ENCODE measurements around the gene FHAD1. TPM values are rescaled to one million over a fixed set of nuclear protein-coding genes. Genes with fewer than 3 reads are reported as not detected.

The FHAD1 gene
- total RNA-seq, 1 donor from 2014 or later: not detected

GRCh38 chr1:15390667-15391066 lies 143.6 kb downstream of the FHAD1 start:
- no peak for DNase-seq (ENCODE audit: low spot score)
- TF ChIP-seq CTCF (IDR thresholded peaks at IDR 0.05): peak; percentile 8
- Mint-ChIP-seq H3K27me3 (ENCODE audit: low read depth) (peaks cover 14% of the 10 kb centered on the region), H3K27ac (ENCODE audit: unreplicated experiment) (no peak overlapping the region), H3K4me1 (ENCODE audit: low read depth) (no peaks in the 10 kb centered on the region), H3K4me3 (ENCODE audit: unreplicated experiment) (no peak overlapping the region), H3K9me3 (ENCODE audit: low read depth) (no peaks in the 10 kb centered on the region), H3K36me3 (ENCODE audit: low read depth) (no peaks in the 10 kb centered on the region)

- no peak for DNase-seq (ENCODE audit: low spot score)
- no peaks in the 10 kb centered on the region for H3K4me1 Mint-ChIP-seq (ENCODE audit: low read depth)
- H3K9me3 Mint-ChIP-seq (ENCODE audit: low read depth): no peaks in the 10 kb centered on the region
- peaks cover 12% of the 10 kb centered on the region for H3K27me3 Mint-ChIP-seq (ENCODE audit: low read depth)
- no peak overlapping the region for H3K4me3 Mint-ChIP-seq (ENCODE audit: unreplicated experiment)
- H3K36me3 Mint-ChIP-seq (ENCODE audit: low read depth): no peaks in the 10 kb centered on the region
- H3K27ac Mint-ChIP-seq (ENCODE audit: unreplicated experiment): no peak overlapping the region
- TF ChIP-seq CTCF (IDR thresholded peaks at IDR 0.05): no peak
Observed at GRCh38 chr1:15391366-15391765, 144.3 kb downstream of the FHAD1 start.

- no peak overlapping the region for H3K4me3 Mint-ChIP-seq (ENCODE audit: unreplicated experiment)
- peaks cover 3% of the 10 kb centered on the region for H3K27me3 Mint-ChIP-seq (ENCODE audit: low read depth)
- no peak for TF ChIP-seq CTCF (IDR thresholded peaks at IDR 0.05)
- H3K36me3 Mint-ChIP-seq (ENCODE audit: low read depth): no peaks in the 10 kb centered on the region
- no peaks in the 10 kb centered on the region for H3K4me1 Mint-ChIP-seq (ENCODE audit: low read depth)
- H3K27ac Mint-ChIP-seq (ENCODE audit: unreplicated experiment): no peak overlapping the region
- no peaks in the 10 kb centered on the region for H3K9me3 Mint-ChIP-seq (ENCODE audit: low read depth)
- DNase-seq (ENCODE audit: low spot score): no peak
Observed at GRCh38 chr1:15393475-15394257, 146.6 kb downstream of the FHAD1 start.

GRCh38 chr1:15394258-15394690 lies 147.3 kb downstream of the FHAD1 start:
- no peaks in the 10 kb centered on the region for H3K36me3 Mint-ChIP-seq (ENCODE audit: low read depth)
- no peak overlapping the region for H3K27ac Mint-ChIP-seq (ENCODE audit: unreplicated experiment)
- no peak overlapping the region for H3K4me3 Mint-ChIP-seq (ENCODE audit: unreplicated experiment)
- H3K27me3 Mint-ChIP-seq (ENCODE audit: low read depth): peaks cover 2% of the 10 kb centered on the region
- H3K9me3 Mint-ChIP-seq (ENCODE audit: low read depth): peaks cover under 1% of the 10 kb centered on the region
- H3K4me1 Mint-ChIP-seq (ENCODE audit: low read depth): no peaks in the 10 kb centered on the region
- no peak for DNase-seq (ENCODE audit: low spot score)
- no peak for TF ChIP-seq CTCF (IDR thresholded peaks at IDR 0.05)

- H3K27ac Mint-ChIP-seq (ENCODE audit: unreplicated experiment): no peak overlapping the region
- H3K4me3 Mint-ChIP-seq (ENCODE audit: unreplicated experiment): no peak overlapping the region
- no peaks in the 10 kb centered on the region for H3K36me3 Mint-ChIP-seq (ENCODE audit: low read depth)
- H3K9me3 Mint-ChIP-seq (ENCODE audit: low read depth): peaks cover 4% of the 10 kb centered on the region
- no peak for DNase-seq (ENCODE audit: low spot score)
- H3K27me3 Mint-ChIP-seq (ENCODE audit: low read depth): peaks cover 2% of the 10 kb centered on the region
- no peak for TF ChIP-seq CTCF (IDR thresholded peaks at IDR 0.05)
- H3K4me1 Mint-ChIP-seq (ENCODE audit: low read depth): peaks cover 3% of the 10 kb centered on the region
Observed at GRCh38 chr1:15397236-15397635, 150.2 kb downstream of the FHAD1 start.
